ENCODE results near the gene SLC30A1. TPM values are rescaled to one million over a fixed set of nuclear protein-coding genes. Genes with fewer than 3 reads are reported as not detected.

Gene SLC30A1
- total and polyA plus RNA-seq, 2 of the 8 experiments (the other 6 are each of a cell fraction or from before 2014, with no cell fraction given): 4.5 to 14.0 TPM

DNA sequence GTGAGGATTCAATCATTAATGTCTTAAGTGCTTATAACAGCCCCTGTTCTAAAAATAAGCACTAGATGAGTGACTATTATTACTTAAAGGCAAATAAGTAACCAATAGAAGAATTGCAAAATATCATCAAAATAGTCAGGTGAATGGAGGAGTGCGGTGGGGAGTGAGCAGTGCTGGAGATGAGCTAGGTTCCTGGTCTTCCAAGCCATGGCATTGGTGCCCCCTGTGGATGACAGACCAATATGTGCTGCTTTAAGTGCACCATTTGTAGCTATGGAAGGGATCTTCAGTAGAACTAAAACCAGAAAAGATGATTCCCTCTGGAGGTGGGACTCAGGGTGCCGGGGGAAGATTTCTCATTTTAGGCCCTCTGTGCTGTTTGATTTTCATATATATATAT is 46.1 kb upstream of the SLC30A1 start (continued):
- TF ChIP-seq SUZ12 (IDR thresholded peaks at IDR 0.05; ENCODE audit: low read length): no peak
- TF ChIP-seq, protein P1, sequence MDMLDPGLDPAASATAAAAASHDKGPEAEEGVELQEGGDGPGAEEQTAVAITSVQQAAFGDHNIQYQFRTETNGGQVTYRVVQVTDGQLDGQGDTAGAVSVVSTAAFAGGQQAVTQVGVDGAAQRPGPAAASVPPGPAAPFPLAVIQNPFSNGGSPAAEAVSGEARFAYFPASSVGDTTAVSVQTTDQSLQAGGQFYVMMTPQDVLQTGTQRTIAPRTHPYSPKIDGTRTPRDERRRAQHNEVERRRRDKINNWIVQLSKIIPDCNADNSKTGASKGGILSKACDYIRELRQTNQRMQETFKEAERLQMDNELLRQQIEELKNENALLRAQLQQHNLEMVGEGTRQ (IDR thresholded peaks at IDR 0.05; ENCODE audit: low read length): no peak
